GM19025 (cell line): ENCODE results near the gene CREB5.

Experiments
- ATAC-seq: cut with Tn5 transposase; IDR thresholded peaks from one replicate; pipeline ENCODE4 v1.9.1; 2021; ENCODE audit warnings: mild to moderate bottlenecking, low read depth, moderate library complexity; ENCODE audit not compliant: unreplicated experiment

The CREB5 gene

GRCh38 chr7:28858895-28859294, 446.6 kb downstream of the CREB5 start:
- ATAC-seq: no peak

DNA sequence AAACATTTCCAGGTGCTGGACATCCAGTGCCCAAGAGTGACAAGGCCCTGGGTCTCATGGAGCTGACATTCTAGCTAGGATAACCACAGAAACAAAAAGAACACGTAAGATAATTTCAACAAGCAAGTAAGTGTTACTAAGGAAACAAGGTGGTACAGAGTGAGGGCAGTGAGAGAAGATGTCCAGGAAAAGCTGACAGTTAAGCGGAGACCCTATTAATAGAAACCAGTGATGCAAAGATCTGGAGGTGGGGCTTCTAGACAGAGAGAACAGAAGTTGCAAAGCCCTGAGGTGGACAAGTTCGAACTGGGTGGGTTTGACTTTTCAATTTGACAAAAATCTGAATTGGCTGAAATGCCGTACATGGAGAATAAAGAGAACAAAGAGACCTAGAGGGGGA, 449.5 kb downstream of the CREB5 start:
- no peak for ATAC-seq

DNA sequence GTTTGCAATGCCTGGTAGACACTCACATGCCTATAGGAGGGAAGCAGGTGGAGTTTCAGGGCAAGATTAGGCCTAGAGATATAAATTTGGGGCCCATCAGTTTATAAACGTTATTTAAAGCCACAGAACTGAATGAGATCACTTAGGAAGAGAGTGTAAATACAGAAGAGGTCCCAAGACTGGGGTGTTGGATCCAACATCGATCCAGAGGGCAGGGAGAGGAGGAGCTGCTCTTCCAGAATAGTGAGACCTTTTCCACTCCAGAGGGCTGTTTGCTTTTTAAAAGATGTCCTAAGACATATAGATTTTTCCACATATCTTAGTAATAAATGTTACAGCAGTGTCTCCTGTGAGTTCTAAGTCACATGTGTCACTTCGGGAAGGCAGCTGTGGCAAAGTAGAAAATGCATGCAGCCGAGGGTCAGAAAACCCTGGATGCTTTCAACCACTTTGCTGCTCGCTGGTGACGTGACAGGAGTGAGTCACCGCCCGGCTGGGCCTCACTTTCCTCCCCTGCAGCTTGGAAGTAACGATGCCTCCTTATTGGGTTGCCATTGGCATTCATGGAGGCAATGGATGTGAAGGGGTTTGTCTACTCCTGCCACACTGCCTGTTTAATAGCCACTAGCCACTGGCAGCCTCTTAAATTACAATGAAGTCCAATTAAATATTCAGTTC, 450.4 kb downstream of the CREB5 start:
- no peak for ATAC-seq

GRCh38 chr7:28865601-28866144, 453.4 kb downstream of the CREB5 start:
- no peak for ATAC-seq

GRCh38 chr7:28868712-28869111, 456.4 kb downstream of the CREB5 start:
- ATAC-seq: no peak

DNA sequence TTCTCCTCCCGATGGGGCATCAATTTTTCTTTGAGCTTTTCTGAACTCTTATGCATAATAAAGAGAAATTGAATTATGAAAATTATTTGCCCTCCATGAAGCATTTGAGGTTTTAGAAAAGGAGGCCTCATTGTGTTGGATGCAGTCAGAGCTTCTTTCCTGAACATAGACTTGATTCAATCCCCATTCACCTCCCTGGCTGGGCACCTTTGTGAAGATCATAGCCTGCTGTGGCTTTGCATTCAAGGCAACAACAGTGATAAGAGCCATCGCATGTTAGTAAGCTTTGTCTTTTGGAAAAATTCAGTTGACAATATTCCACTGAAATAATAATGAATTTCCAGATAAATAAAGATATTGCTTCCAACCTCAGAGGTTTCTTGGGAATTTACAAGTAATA, 458.8 kb downstream of the CREB5 start:
- no peak for ATAC-seq

DNA sequence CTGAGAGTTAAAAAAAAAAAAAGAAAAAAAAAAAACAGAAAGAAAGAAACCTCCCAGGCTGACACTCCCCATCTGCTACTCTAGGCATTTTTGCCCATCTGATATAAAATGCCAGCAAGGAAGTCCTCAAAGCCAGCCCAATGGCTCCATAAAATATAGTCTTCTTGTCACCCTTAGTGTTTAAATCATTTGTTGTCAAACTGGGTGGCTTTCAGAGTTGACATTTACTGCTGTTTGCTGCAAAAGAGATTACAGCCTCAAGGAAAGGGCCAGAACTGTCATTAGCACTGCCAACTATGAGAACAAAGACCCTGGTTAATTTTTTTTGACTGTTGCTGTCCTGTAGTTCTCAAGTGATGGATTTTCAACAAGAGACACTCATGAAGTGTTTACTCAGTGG, 459.3 kb downstream of the CREB5 start:
- ATAC-seq: no peak

DNA sequence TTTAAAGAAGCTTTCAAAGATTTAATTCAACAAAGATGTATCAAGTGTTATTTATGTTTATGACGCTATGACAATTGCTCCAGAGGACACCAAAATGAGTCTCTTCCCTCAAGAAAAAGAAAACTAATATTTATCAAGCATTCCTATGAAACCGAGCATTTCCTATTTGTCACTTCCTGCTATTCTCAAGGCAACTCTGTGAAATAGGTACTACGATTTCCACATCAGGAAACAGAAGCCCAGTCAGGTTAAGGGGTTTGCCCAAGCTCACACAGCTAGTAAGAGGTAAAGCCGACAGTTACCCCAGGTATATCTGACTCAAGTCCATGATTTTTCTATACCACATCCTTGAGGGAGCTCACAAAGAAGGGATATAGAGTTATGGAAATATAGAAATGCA, 459.9 kb downstream of the CREB5 start:
- ATAC-seq: no peak

DNA sequence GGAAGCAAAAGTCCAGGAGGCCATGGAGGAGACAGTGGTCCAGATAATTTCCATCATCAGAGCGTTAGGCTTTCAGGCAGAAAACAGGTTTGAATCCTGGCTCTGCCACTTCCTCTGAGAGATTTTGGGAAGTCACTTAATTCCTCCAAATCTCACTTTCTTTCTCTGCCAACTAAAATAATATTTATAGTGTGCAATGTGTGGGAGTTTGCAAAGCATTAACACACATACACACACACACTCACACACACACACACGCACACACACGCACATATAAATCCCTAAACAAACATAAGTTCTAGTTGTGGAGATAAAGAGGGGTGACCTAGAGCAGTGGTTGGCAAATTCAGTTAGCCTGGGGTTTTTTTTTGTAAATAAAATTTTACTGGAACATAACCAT, 461.0 kb downstream of the CREB5 start:
- ATAC-seq: no peak

DNA sequence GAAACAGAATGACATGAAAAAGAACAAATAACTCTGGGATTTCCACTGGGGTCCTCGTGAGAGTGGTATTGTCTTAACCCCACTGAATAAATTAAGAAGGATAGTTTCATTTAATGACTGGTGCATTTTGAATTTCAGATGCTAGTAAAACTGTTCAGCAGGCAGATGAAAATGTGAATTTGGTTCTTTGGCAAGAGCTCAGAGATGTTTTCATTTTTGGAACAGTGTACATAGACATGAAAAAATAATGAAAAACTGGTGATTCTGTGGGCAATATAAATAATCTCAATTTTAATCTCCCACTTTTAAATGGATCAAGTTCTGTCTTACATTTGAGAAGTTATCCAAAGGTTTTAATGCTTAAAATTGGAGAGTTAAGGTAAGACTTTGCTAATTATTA, 461.7 kb downstream of the CREB5 start:
- no peak for ATAC-seq
